ENCODE results near the gene RASGRF2.
A peak's percentile ranks its signal among the peaks of the same experiment; 100 is the strongest.

RASGRF2 gene

DNA sequence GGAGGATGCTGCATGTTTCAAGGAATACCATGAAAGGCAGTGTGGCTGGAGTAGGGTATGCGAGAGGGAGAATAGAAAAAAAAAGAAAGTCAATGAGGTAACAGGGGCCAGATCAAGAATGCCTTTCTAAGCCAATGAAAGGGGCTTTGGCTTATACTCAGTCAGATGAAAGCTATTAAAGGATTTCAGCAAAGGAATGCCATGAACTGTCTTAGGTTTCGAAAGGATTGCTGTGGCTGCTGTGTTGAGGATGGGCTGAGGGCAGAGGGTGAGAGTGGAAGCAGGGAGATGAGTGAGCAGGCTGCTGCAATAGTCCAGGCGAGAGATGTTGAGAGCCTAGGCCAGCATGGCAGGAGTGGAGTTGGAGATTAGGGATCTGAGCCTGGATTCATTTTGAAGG is 137.6 kb downstream of the RASGRF2 start:
- Histone ChIP-seq H3K4me2 (ENCODE audit: low read length) (no peak overlapping the region), H2BK120ac (ENCODE audit: insufficient read depth, low read length, poor library complexity) (no peak overlapping the region), H3K18ac (ENCODE audit: low read length) (no peak overlapping the region), H4K8ac (ENCODE audit: low read depth, low read length) (no peak overlapping the region), H3K79me1 (ENCODE audit: low read length) (no peaks in the 10 kb centered on the region), H3K4me3 (ENCODE audit: low read depth, low read length) (no peak overlapping the region), H4K12ac (ENCODE audit: low read depth, low read length) (no peak overlapping the region), H3K4ac (ENCODE audit: low read depth, low read length) (no peak overlapping the region), H2AK5ac (ENCODE audit: low read length) (no peak overlapping the region), H3K79me2 (ENCODE audit: control insufficient read depth, insufficient read depth, low read length, poor library complexity) (no peaks in the 10 kb centered on the region), H2AFZ (ENCODE audit: insufficient read depth, low read length, poor library complexity) (no peak overlapping the region), H3K4me1 (ENCODE audit: control insufficient read depth in 1 of 2, insufficient read depth in 2 of 2, low read length in 2 of 2) (no peaks in the 10 kb centered on the region), H3K14ac (ENCODE audit: low read length) (no peak overlapping the region), H3K9me3 (ENCODE audit: insufficient read depth, low read depth, low read length) (no peaks in the 10 kb centered on the region), H3K27ac (ENCODE audit: low read depth, low read length) (no peak overlapping the region), H3K27me3 (ENCODE audit: insufficient read depth, low read length) (no peaks in the 10 kb centered on the region), H2BK12ac (ENCODE audit: low read length) (no peak overlapping the region), H2BK5ac (ENCODE audit: low read depth, low read length, poor library complexity) (no peak overlapping the region), H3K9ac (ENCODE audit: low read length) (no peak overlapping the region), H3K23ac (ENCODE audit: low read length) (no peak overlapping the region), H4K91ac (ENCODE audit: low read depth, low read length) (no peak overlapping the region), H3K36me3 (ENCODE audit: control insufficient read depth in 1 of 2, insufficient read depth in 2 of 2, low read length in 2 of 2) (peaks cover 13 to 21% of the 10 kb centered on the region in 2 experiments)
- peak; percentile 19 to 50 for DNase-seq
- WGBS (ENCODE audit: extremely low coverage, insufficient coverage, insufficient read length) = no CpG with 5 or more reads among the region's 3 CpGs

DNA sequence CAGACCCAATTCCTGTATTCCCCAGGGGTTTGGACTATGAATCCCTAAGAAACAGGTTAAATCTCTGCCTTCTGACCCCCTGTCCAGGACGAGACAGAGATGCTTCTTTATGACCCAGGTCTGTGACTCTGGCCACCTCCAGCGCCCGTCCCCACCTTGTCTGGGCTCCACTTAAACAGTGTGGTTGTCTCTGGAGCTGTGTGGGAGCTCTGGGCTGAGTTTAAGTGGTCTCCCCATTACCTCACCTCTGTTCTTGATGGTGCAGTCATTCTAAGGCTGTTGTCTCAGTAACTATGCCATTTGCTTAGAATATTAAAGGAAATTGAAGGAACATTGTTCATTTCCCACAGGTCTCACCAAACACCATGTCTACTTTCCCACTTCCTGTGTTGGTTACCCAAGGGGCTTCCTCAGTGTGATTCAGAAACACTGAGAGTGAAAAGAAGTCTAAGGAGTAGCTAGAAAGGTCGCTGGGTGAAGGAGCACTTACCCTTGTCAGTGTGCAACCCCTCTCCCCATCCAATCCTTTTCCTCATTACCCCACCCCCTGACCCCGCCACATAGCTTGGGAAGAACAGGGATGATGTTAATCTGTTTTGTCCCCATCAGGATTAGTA is 145.2 kb downstream of the RASGRF2 start:
- Histone ChIP-seq H2BK5ac (ENCODE audit: low read depth, low read length, poor library complexity) (no peak overlapping the region), H3K4me2 (ENCODE audit: low read length) (no peak overlapping the region), H3K79me2 (ENCODE audit: control insufficient read depth, insufficient read depth, low read length, poor library complexity) (no peaks in the 10 kb centered on the region), H3K4me1 (ENCODE audit: control insufficient read depth in 1 of 2, insufficient read depth in 2 of 2, low read length in 2 of 2) (peaks cover 0 to 1% of the 10 kb centered on the region in 2 experiments), H4K91ac (ENCODE audit: low read depth, low read length) (no peak overlapping the region), H3K36me3 (ENCODE audit: control insufficient read depth in 1 of 2, insufficient read depth in 2 of 2, low read length in 2 of 2) (peaks cover 8 to 17% of the 10 kb centered on the region in 2 experiments), H3K9ac (ENCODE audit: low read length) (no peak overlapping the region), H2AK5ac (ENCODE audit: low read length) (no peak overlapping the region), H3K27me3 (ENCODE audit: insufficient read depth, low read length) (no peaks in the 10 kb centered on the region), H4K8ac (ENCODE audit: low read depth, low read length) (no peak overlapping the region), H3K79me1 (ENCODE audit: low read length) (no peaks in the 10 kb centered on the region), H3K23ac (ENCODE audit: low read length) (no peak overlapping the region), H3K18ac (ENCODE audit: low read length) (no peak overlapping the region), H2BK120ac (ENCODE audit: insufficient read depth, low read length, poor library complexity) (no peak overlapping the region), H3K9me3 (ENCODE audit: insufficient read depth, low read depth, low read length) (no peaks in the 10 kb centered on the region), H2BK12ac (ENCODE audit: low read length) (no peak overlapping the region), H3K4ac (ENCODE audit: low read depth, low read length) (no peak overlapping the region), H4K12ac (ENCODE audit: low read depth, low read length) (no peak overlapping the region), H2AFZ (ENCODE audit: insufficient read depth, low read length, poor library complexity) (no peak overlapping the region), H3K14ac (ENCODE audit: low read length) (no peak overlapping the region), H3K4me3 (ENCODE audit: low read depth, low read length) (no peak overlapping the region), H3K27ac (ENCODE audit: low read depth, low read length) (no peak overlapping the region)
- WGBS (ENCODE audit: extremely low coverage, insufficient coverage, insufficient read length) = no CpG with 5 or more reads among the region's 5 CpGs
- no peak for DNase-seq

DNA sequence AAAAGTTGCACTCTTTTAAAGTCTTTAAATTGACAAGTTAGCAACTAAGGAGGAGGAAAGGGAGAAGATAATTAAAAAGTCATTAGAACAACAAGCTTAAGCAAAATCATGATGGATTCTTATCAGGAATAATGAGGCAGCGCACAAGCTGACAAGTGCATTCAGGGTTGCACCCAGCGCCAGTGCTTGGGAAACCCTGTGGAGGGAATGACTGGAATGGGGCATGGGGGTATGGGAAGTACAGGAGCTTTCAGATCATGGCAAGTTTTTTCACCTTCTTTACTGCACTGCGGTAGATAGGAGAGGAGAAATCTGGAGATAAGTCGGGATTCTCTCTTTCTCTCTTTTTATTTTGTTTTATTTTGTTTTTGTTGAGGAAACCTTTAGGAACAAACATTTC is 155.1 kb downstream of the RASGRF2 start:
- Histone ChIP-seq H3K36me3 (ENCODE audit: control insufficient read depth in 1 of 2, insufficient read depth in 2 of 2, low read length in 2 of 2) (peaks cover 33 to 57% of the 10 kb centered on the region in 2 experiments), H3K27ac (ENCODE audit: low read depth, low read length) (no peak overlapping the region), H3K79me1 (ENCODE audit: low read length) (no peaks in the 10 kb centered on the region), H3K79me2 (ENCODE audit: control insufficient read depth, insufficient read depth, low read length, poor library complexity) (no peaks in the 10 kb centered on the region), H4K8ac (ENCODE audit: low read depth, low read length) (no peak overlapping the region), H3K9ac (ENCODE audit: low read length) (no peak overlapping the region), H2AFZ (ENCODE audit: insufficient read depth, low read length, poor library complexity) (no peak overlapping the region), H3K4ac (ENCODE audit: low read depth, low read length) (no peak overlapping the region), H3K4me2 (ENCODE audit: low read length) (no peak overlapping the region), H3K4me1 (ENCODE audit: control insufficient read depth in 1 of 2, insufficient read depth in 2 of 2, low read length in 2 of 2) (peaks cover 0 to 5% of the 10 kb centered on the region in 2 experiments), H2BK5ac (ENCODE audit: low read depth, low read length, poor library complexity) (no peak overlapping the region), H3K18ac (ENCODE audit: low read length) (no peak overlapping the region), H4K91ac (ENCODE audit: low read depth, low read length) (no peak overlapping the region), H3K27me3 (ENCODE audit: insufficient read depth, low read length) (no peaks in the 10 kb centered on the region), H2BK12ac (ENCODE audit: low read length) (no peak overlapping the region), H3K14ac (ENCODE audit: low read length) (no peak overlapping the region), H4K12ac (ENCODE audit: low read depth, low read length) (no peak overlapping the region), H3K4me3 (ENCODE audit: low read depth, low read length) (no peak overlapping the region), H3K9me3 (ENCODE audit: insufficient read depth, low read depth, low read length) (peaks cover 4% of the 10 kb centered on the region), H2AK5ac (ENCODE audit: low read length) (no peak overlapping the region), H2BK120ac (ENCODE audit: insufficient read depth, low read length, poor library complexity) (no peak overlapping the region), H3K23ac (ENCODE audit: low read length) (no peak overlapping the region)
- DNase-seq = peak; percentile 69 to 79
- no CpG with 5 or more reads among the region's 4 CpGs for WGBS (ENCODE audit: extremely low coverage, insufficient coverage, insufficient read length)

DNA sequence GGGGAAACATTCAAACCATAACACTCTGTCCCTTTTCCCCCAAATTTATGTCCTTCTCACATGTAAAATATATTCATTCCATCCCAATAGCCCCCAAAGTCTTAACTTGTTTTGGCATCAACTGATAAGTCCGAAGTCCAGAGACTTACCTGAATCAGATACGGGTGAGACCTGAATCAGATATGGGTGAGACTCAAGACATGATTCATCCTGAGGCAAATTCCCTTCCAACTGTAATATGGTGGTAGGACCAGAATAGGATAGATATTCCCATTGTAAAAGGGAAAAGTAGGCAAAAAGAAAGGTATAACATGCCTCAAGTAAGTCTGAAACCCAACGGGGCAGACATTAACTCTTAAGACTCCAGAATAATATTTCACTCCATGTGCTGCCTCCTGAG is 157.4 kb downstream of the RASGRF2 start:
- WGBS (ENCODE audit: extremely low coverage, insufficient coverage, insufficient read length) = no CpG with 5 or more reads among the region's 3 CpGs

More for the DNA sequence above, 157.4 kb downstream of the RASGRF2 start:
- H3K4me2 ChIP-seq (ENCODE audit: low read length) = no peak overlapping the region
- H3K4ac ChIP-seq (ENCODE audit: low read depth, low read length) = no peak overlapping the region
- H3K79me2 ChIP-seq (ENCODE audit: control insufficient read depth, insufficient read depth, low read length, poor library complexity) = no peaks in the 10 kb centered on the region
- no peaks in the 10 kb centered on the region for H3K9me3 ChIP-seq (ENCODE audit: insufficient read depth, low read depth, low read length)
- H2AFZ ChIP-seq (ENCODE audit: insufficient read depth, low read length, poor library complexity) = no peak overlapping the region
- H3K36me3 ChIP-seq (ENCODE audit: control insufficient read depth in 1 of 2, insufficient read depth in 2 of 2, low read length in 2 of 2) = peaks cover 33 to 57% of the 10 kb centered on the region in 2 experiments
- no peaks in the 10 kb centered on the region for H3K79me1 ChIP-seq (ENCODE audit: low read length)
- no peak overlapping the region for H3K23ac ChIP-seq (ENCODE audit: low read length)
- H3K18ac ChIP-seq (ENCODE audit: low read length) = peak overlapping the region; percentile 44
- no peak overlapping the region for H2BK12ac ChIP-seq (ENCODE audit: low read length)
- H2BK5ac ChIP-seq (ENCODE audit: low read depth, low read length, poor library complexity) = no peak overlapping the region
- no peak overlapping the region for H3K14ac ChIP-seq (ENCODE audit: low read length)
- H3K27ac ChIP-seq (ENCODE audit: low read depth, low read length) = no peak overlapping the region
- no peak overlapping the region for H4K91ac ChIP-seq (ENCODE audit: low read depth, low read length)
- H3K4me3 ChIP-seq (ENCODE audit: low read depth, low read length) = no peak overlapping the region
- H2AK5ac ChIP-seq (ENCODE audit: low read length) = no peak overlapping the region
- no peaks in the 10 kb centered on the region for H3K27me3 ChIP-seq (ENCODE audit: insufficient read depth, low read length)
- no peak overlapping the region for H4K12ac ChIP-seq (ENCODE audit: low read depth, low read length)
- H3K4me1 ChIP-seq (ENCODE audit: control insufficient read depth in 1 of 2, insufficient read depth in 2 of 2, low read length in 2 of 2) = peaks cover 0 to 5% of the 10 kb centered on the region in 2 experiments
- peak; percentile 66 to 90 for DNase-seq
- H4K8ac ChIP-seq (ENCODE audit: low read depth, low read length) = no peak overlapping the region
- no peak overlapping the region for H3K9ac ChIP-seq (ENCODE audit: low read length)
- no peak overlapping the region for H2BK120ac ChIP-seq (ENCODE audit: insufficient read depth, low read length, poor library complexity)

All from trophoblast cell (in vitro differentiated cells and primary cell).